Measurements from ENCODE around the gene KDM2B. TPM values are rescaled to one million over a fixed set of nuclear protein-coding genes. Genes with fewer than 3 reads are reported as not detected.

KDM2B gene
- total and polyA plus RNA-seq, 2 of the 8 experiments (the other 6 are each of a cell fraction or from before 2014, with no cell fraction given), result 111 to 162 TPM

DNA sequence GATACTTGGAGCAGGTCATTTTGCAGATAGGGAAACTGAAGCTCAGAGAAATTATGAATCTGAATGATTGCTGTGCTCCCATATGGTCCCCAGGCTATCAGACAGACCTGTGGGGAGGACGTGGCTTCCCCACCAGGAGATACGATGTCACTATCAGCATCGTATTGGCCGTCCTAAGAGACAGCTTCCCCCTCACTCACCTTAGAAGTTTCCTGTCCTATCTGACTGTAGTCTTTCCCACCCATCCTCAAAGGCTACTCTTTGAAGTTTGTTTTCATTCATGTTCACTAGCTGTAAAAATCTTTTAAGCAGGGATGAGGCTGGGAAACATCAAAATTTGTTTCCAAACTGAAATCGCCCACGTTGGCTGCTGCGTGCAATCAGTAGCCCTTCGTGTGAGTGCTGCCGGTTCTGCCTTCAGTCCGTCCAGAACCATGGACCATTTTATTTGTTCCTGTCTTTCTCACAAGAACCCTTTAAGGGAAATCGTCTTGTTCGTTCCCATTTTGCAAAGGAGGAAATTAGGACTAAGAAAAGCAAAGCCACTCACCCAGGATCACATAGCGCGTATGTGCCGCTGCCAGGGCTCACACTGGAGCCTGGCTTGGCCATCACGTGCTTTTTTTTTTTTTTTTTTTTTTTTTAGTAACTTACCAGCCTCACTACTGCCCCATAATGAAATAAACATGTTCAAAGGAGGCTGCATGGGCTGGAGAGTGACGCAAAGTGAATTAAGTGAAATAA is 1.0 kb upstream of the KDM2B start (continued):
- TF ChIP-seq POLR2AphosphoS5 (IDR thresholded peaks at IDR 0.05; ENCODE audit: low read depth, low read length), result 0 out of 2 replicates have a peak, but pooled peaks have one; percentile 43
- no peak for TF ChIP-seq SP4 (IDR thresholded peaks at IDR 0.05; ENCODE audit: low read length)
- TF ChIP-seq FOSL1 (IDR thresholded peaks at IDR 0.05; ENCODE audit: insufficient read depth, low read depth, low read length), result no peak
- peak in 1 of 2 experiments; percentile 45; a peak in 2 of 3 replicates for TF ChIP-seq POLR2A (IDR thresholded peaks at IDR 0.05; ENCODE audit: control extremely low read depth in 1 of 2, low read depth in 2 of 2, low read length in 2 of 2)
- TF ChIP-seq CBX8 (IDR thresholded peaks at IDR 0.05; ENCODE audit: borderline replicate concordance, low read depth, low read length), result no peak
- no peak; the same call in 1 of the 2 replicates for TF ChIP-seq PHF8 (conservative IDR thresholded peaks at IDR 0.05; ENCODE audit: low read depth, low read length)
- TF ChIP-seq RFX5 (IDR thresholded peaks at IDR 0.05; ENCODE audit: borderline replicate concordance, low read depth, low read length), result no peak
- no peak for TF ChIP-seq RNF2 (IDR thresholded peaks at IDR 0.05; ENCODE audit: borderline replicate concordance, low read depth, low read length, missing control alignments, poor library complexity, severe bottlenecking)
- no peak for TF ChIP-seq SIX5 (IDR thresholded peaks at IDR 0.05; ENCODE audit: low read depth, low read length)
- TF ChIP-seq HDAC2 (IDR thresholded peaks at IDR 0.05; ENCODE audit: borderline replicate concordance in 1 of 2, low read depth in 2 of 2, low read length in 2 of 2), result no peak
- TF ChIP-seq BACH1 (IDR thresholded peaks at IDR 0.05; ENCODE audit: low read length), result no peak
- no peak; the same call in 1 of the 2 replicates for TF ChIP-seq CHD1 (IDR thresholded peaks at IDR 0.05; ENCODE audit: low read depth, low read length)
- no peak for TF ChIP-seq SAP30 (IDR thresholded peaks at IDR 0.05; ENCODE audit: insufficient read depth, insufficient replicate concordance, low read length)
